Kidney glomerular epithelial cell (primary cell): ENCODE data around the gene RIN3.
"Not testable (repeated sequence)": the region's sequence is repeated elsewhere in the genome, so short reads cannot be mapped to it uniquely, and the experiment has no call there.

ENCODE experiments used
- DNase-seq: peaks from one replicate; lab custom pipeline; 2025; lab: John Stamatoyannopoulos, UW

RIN3 gene

DNA sequence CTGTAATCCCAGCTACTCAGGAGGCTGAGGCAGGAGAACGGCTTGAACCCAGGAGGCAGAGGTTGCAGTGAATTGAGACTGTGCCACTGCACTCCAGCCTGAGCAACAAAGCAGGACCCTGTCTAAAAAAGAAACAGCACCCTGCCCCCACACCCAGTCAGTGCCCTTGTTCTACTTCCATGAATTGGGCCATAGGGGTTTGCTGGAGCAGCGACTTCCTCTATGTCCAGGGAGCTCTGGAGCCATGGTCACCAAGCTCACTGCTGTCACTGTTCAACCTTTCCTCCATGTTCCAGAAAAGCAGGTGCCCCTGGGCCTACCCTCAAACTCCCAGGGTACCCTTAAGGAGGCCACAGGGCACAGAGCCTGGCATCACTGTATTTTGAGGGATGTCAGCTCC lies 116.8 kb downstream of the RIN3 start:
- no peak for DNase-seq

DNA sequence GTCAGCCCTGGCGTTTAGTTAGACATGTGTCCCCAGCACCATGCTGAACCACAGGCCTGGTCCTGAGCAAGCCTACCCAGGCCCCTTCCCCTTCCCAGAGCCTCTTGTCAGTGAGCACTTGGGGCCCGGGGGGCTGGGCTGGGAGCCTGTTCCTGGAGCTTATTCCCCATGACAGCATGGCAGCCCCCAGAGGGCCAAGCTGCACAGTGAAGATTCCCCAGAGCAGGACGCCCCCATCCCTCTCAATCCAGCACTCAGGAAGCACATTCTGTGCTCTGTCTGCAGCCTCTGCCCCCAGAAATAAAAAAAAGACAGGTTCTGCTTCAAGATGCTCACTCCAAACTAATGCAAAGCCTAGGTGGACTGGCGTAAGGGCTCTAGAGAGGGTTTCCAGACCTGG lies 117.5 kb downstream of the RIN3 start:
- no peak for DNase-seq

DNA sequence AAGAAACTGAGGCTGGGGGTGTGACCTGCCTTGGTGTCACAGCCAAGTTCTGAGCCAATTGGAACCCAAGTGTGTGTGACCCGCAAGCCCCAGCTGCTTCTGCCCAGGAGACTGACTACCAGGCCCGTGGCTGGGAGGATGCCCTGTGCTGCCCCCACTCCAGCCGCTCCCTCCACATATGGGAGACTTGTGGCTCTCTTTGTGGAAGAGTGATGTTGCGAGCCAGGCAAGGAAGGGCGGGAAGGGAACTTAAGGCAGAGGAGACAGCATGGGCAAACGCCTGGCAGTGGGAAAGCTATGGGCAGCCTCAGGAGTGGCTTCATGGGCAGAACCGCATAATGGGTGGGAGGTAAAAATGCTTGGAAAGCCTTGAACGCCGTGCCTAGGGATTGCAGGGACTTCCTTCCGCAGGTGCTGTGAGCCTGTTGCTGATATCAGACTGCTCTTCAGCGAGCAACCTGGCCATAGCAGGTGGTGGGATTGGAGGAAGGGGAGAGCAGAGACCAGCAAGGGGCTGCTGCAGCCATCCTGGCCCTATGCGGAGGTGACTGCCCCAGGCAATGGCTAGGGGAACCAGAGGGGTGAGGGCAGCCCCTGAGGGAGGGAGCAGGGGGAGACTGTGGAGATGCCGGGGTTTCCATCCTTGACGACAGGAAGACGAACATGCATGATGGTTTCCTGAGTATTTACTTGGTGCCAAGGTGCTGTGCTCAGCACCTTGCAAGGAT lies 119.1 kb downstream of the RIN3 start:
- no peak for DNase-seq

DNA sequence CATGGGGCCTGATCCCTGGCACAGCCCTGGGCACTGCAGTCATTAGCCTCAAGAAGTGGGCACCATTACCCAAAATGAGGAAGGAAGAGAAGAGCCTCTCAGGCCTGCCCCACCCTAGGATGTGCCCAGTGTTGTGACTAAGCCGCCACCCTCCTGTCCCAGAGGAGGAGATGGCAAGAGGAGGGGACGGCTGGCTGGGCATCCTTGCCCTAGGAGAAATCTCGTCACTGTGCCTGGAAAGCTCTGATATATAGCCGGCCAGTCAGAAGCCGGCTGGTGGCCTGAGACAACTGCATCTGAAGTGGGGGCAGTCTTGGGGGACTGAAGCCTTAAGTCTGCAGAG lies 119.7 kb downstream of the RIN3 start:
- no peak for DNase-seq

DNA sequence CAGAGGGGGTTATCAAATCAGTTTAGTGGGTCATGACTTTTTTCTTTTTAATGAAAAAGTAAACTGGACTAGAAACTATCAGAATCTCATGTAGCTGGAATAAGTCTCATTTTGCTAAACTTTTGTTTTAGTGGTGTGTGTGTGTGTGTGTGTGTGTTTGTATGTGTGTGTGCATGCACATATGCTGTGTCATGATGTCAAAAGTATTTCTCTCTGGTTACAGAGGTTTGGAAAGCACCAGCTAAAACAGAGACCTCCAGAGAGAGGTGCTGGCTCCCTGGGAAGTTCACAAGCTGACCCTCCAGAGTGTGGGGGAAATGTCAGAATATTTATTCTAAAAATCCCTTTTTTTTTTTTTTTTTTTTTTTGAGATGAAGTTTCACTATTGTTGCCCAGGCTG lies 120.1 kb downstream of the RIN3 start:
- no peak for DNase-seq

DNA sequence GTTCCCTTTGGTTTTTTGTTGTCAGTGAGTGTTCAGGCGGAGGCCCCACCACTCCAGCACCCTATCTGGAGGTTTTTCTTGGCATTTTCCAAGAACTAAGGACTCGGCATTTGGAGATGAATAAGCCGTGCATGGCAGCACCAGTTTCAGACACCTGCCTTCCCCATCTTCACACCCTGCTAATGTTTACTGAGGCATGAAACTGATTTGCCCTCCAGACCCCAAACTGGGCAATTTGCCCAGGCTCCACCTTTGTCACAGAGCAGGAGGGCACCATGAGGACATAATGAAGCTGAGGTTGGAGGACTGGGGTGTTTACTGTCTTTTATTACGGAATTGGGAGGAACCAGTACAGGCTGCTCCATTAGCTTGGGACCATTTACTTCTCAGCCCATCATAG lies 121.5 kb downstream of the RIN3 start:
- no peak for DNase-seq

DNA sequence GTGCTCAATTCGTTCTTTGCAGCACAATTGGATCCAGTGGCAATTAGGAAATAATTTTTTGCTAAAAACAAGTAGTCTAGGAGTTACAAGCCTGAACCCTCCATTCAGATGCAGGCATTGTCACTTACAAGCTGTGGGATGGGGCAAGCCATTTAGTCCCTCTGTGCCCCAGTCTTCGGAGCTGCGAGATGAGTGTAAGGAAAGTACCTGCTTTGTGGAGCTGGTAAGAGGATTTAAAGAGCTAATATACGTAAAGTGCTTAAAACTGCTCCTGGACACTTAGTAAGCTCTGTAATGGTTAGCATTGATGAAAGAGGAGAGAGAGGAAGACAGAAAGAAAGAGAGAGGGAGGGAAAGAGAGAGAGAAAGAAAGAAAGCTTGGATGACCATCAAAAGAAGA lies 122.3 kb downstream of the RIN3 start:
- DNase-seq: no peak

DNA sequence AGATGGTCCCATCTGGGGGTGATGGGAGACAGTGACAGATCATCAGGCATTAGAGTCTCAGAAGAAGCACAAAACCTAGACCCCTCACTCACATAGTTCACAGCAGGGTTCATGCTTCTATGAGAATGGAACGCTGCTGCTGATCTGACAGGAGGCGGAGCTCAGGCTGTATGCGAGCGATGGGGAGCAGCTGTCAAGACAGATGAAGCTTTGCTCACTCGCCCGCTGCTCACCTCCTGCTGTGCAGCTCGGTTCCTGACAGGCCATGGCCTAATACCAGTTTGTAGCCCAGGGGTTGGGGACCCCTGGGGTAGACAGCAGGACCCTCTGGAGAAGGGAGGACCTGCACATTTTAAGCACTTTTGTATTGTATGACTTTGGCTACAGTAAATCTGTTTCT lies 123.6 kb downstream of the RIN3 start:
- no peak for DNase-seq

DNA sequence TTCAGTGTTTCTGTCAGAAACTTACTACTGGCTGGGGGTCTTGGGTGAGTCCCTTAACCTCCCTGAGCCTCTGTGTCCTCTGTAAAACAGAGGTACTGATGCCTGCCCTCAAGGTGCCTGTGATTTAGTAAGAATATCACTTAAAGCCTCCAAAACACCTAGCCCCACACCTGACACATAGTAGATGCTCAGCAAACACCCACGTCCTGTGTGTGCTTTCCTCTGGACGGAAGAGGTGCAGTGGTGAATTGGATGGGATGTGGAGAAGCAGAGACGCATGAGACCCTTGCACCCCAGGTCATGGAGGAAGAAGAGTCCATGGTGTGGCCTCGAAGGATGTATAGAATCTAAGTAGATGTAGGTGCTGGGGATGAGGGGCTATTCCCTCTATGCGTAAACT lies 124.3 kb downstream of the RIN3 start:
- no peak for DNase-seq

DNA sequence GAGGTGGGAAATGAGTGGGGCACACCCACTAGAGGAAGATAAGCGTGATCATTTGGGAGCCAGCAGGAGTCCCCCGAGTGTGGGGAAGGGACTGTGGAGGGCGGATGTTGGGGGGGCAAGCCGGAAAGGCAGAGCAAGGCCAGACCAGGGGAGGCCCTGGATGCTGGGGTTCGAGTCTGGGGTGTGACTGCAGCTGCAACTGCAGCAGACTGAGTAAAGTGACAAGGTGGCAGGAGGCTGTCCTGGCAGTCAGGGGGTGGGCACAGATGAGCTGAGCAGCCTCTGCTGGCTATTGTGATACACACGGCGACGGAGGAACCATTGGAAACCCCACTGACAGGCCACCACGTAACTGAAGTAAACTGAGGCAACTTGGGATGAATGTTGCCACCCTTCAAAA lies 124.7 kb downstream of the RIN3 start:
- DNase-seq: no peak

DNA sequence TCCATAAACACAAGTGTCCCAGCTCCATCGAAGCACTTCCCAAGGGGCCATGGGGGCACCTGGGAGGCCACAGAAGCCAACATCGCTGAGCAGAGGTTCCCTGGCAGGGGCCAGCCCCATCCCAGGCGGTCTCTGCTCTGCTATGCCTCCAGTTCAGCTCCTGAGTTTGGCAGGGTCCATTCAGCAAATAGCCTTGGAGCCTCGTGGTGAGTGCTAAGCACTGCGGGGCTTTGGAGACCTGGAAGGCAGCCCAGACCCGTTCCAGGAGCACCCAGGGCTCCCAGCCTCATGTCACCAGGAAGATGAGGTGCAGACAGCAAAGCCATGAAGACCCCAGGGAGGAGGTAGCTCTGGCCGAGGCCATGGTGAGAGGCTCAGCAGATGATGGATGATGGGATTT lies 125.3 kb downstream of the RIN3 start:
- no peak for DNase-seq

DNA sequence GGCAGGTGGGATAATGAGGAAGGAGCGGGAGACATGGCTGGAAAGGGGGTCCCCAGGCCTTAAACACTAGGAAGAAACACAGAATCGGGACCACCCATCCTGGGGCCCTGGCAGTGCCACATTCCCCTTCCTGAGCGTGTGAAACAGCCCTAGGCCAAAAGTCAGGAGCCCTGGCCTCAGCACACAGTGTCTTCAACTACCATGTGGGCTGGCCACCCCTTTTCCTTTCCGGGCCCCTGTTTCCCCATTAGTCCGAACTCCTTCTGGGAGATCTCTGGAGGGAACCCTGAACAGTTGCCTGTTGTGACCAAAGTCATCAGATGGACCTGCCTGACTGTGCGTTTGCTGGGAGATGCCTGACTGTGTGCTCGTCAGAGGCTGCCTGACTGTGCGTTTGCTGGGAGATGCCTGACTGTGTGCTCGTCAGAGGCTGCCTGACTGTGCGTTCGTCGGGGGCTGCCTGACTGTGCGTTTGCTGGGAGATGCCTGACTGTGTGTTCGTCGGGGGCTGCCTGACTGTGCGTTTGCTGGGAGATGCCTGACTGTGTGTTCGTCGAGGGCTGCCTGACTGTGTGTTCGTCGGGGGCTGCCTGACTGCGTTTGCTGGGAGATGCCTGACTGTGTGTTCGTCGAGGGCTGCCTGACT lies 126.0 kb downstream of the RIN3 start:
- DNase-seq: not testable (repeated sequence)

DNA sequence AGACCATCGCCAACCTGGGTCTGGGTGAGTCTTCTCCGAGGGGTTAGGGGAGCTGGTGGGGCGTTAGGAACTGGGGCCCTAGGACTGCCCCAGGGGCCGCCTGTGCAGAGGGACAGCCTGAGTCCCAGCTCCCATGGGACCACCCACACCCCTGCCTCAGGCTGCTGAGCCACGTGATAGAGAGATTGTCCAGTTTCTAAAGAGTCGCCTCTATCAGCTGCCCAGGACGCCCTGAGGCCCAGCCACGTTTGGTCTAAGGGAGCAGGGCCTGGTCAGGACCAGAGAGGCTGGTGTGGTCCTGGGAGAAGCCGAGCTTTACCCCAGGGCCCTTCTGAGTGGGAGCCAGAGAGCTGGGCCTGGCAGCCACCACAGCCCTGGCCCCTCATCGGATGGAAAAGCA lies 127.7 kb downstream of the RIN3 start:
- no peak for DNase-seq

DNA sequence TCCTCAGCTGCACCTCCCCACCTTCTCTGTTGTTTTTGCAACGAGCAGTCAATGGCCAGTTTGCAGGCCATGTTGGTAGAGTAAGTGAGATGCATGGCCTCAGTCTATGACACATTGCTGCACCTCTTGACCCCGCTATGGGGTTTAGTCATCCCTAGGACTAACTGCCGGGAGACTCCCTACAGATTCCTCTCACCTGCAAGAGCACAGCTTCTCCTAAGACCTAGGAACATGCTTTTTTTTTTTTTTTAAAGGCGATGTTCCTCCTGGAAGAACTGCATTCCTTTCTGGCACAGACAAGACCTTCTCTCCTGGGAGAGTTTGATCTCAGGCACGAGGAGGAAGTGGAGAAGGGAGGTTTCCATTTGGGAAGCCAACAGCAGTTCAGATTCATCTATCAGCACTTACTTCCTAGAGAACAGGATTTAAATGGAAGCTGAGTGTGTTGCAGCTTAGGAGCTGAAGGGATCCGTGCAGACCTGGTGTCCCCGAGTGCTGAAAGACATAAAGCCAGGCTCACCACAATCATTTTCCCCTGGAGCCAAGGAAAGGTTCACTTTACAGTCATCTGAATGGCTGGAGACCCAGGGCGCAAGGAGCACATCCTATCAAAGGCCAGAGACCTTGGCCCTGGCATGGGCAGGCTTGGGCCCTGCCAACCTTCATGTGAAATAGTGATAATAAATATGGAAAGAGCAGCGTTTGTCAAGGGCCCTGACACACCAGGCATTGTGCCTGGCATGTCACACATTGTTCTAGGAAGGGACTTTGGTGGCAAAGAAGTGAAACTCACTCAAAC lies 130.8 kb downstream of the RIN3 start:
- peak; percentile 62 for DNase-seq

DNA sequence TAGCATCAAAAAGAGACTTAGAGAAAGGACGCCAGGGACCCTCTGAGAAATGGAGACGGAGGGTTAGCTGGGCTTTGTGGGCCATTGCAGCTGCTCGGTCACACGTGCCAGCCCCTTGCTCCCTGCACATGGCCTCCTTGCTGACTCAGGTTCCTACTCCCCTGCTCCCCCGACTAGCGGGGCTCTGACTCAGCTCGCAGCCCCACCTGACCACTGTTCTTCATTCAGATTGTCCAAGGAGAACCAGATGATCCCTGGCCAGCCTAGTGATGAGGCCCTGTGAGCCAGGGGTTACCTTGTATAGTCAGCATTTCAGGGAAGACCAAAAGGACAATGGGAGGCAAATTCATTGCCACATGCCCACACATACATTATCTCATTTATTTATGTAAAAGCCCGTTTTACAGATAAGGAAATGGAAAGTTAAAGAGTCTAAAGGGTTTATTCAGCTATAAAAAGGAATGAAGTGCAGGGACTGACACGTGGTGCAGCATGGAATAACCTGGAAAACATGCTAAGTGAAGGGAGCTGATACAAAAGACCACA lies 131.5 kb downstream of the RIN3 start:
- no peak for DNase-seq

DNA sequence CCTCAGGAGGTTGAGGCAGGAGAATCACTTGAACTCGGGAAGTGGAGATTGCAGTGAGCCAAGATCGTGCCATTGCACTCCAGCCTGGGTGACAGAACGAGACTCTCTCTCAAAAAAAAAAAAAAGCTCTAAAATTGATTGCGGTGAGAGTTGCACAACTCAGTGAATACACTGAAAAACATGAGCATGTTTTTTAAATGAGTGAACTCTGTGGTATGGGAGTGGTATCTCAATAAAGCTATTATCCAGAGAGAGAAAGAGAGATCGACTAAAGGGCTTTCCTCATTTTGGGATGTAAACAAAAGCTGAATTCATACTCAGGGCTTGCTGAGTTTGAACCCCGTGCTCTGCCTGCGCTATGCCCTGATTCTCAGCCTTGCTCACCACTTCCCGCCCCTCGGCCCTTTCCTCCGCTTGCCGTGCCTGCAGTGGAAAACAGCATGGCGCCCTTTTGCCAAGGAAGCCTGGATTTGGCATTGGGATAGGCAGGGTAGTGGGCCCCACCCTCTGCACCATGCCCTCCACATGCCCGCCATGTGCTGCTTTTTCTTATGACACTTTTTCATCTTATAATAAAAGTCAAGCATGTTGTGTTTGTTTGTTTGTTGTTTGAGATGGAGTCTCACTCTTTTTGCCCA lies 132.4 kb downstream of the RIN3 start:
- no peak for DNase-seq

DNA sequence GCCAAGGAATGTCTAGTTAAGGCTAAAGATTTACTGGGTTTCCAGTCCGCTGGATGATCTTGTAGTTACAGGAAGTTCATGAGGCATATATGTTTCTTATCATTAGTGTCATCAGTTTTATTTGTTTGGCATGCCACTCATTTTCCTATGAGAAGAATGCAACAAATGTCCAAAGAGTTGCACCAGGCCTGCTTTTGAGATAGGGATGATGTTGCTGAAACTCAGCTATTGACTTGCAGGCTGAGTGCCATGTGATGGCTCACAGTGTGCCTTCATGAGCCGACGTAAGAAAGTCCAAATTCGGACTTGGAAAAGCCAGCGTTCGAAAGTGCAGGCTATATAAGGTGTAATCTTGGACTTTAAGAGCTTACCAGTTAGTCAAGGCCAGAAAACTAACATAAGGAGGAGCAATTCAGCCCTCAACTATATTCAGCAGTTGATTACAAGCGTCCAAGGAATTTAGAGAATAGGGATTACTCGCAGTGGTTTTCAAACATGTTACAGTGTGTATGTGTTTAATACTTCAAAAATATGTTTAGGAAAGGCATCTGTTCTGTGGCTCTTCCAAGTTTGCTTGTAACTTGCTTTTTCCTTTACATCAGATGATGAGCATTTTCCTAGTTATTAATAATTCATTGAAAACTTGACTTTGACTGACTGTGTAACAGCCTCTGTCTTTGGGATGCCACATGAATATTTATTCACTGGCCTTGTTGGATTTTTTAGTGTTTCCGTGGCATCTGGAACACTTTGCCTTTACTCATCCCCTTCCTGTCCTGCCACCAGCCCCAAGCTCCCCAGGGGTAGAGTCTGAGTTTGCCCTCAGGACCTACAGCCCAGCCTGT lies 133.6 kb downstream of the RIN3 start:
- peak; percentile 21 for DNase-seq

DNA sequence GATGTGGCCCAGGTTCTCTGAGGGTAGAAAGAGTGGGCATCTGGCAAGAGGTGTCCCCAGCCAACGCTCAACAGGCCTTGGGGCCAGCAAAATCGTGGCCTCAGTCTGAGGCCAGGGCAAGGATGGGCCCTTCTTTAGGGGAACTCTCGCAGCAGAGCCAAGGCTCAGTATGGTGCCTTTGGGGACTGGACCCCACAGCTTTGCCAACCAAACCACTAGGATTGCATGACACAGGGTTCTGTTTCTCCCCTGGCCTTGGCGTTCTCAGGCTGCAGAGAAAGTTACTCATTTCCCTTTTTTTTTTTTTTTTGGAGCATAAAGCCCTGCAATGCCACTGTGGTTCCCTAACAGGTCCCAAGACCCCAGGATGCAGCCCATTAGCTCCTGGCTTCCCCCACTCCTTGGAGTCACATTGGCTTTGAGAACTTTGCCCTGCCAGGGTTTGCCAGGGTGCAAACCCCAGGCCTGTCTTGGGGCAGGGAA lies 134.3 kb downstream of the RIN3 start:
- no peak for DNase-seq

DNA sequence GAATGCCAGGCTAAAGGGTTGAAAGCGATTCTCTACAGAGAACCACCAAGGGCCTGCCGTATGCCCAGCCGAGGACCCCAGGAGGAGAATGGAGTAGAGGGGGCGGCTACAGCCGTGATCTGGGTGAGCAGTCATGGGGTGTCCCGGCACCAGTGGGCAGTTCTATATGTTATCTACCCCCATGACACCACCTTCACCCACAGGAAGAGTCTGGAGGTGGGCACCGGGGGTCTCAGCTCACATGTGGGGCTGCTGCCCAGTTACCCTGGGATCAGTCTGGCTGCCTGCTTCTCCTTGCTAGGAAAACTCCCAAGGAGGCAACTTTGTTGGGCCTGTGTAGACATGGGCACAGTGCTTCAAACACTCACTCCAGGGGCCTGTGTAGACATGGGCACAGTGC lies 135.5 kb downstream of the RIN3 start:
- DNase-seq: no peak

DNA sequence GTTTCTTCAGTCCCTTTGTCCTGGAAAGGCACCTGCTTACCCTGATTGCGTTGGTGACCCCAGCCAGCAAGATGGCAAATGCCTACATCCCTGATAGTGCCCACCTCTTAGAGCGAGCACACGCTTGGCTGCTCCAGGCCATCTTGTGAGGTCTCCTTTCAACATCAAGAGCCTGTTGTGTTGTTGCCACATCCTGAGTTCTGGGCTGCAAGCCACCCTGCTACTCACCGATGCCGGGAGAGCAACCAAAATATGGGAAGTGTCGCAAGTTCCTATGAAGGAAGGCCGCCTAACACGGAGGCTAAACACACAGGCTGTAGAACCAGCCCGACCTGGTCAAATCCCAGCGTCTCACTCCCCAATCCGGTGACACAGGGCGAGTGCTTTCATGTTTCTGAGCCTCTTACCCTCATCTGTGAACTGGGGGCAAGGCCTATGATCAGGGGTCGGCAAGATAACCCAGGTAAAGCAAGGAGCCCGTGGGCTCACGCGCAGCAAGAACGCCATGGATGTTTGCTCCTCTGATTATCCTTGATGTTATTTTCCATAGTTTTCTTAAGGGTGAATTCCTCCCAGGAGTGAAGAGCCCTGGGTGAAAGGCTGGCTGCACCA lies 136.5 kb downstream of the RIN3 start:
- DNase-seq: no peak

DNA sequence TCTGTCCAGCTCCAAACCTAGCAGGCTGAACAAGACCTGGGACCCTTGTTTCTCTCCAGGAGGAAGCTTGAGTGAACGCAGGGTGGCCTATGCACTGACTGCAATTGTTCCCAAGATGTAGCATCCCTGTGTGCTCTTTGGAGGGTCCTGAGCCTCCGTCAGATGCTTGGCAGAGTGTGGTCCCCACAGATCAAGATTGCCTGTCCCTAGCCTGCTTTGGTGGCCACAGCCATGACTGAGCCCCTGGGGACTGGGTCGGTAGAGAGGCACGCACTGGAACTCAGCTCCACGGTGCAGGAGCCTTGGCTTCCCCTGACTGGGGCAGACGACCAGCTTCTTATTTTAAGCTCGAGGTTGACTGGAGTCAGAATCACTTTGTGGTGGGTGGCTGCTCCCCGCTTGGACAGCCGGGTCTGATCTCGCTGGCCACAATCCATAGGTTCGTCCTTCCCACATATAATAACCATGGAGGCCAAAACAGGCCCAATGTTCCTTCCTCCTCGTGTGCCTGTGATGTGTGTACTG lies 137.1 kb downstream of the RIN3 start:
- DNase-seq: no peak
